Hepatocyte (in vitro differentiated cells): ENCODE measurements around the gene C4orf54. TPM values are rescaled to one million over a fixed set of nuclear protein-coding genes. Genes with fewer than 3 reads are reported as not detected.

Experiments used
- DNase-seq: peaks from one replicate; pipeline ENCODE4 v3.0.0-alpha.2; 2016; ENCODE audit warnings: low spot score
- H2AFZ ChIP-seq: fragments of 200-600 bp; sonication (generic); 2 replicates; pipeline ENCODE4 v1.6.0; 2016; ENCODE audit warnings: antibody characterized with exemption, mild to moderate bottlenecking
- H3K27ac ChIP-seq: fragments of 200-600 bp; sonication (generic); 2 replicates; pipeline ENCODE4 v1.5.1; 2016; ENCODE audit warnings: mild to moderate bottlenecking
- H3K27me3 ChIP-seq: fragments of 200-600 bp; sonication (generic); 2 replicates; pipeline ENCODE4 v1.6.1; 2016
- H3K36me3 ChIP-seq: fragments of 200-600 bp; sonication (generic); replicated peaks from 2 replicates; pipeline ENCODE4 v1.5.1; 2016; ENCODE audit warnings: low read depth; ENCODE audit not compliant: insufficient read depth
- H3K4me1 ChIP-seq: fragments of 200-600 bp; sonication (generic); 2 replicates; pipeline ENCODE4 v1.5.1; 2016; ENCODE audit warnings: mild to moderate bottlenecking, moderate library complexity; ENCODE audit not compliant: insufficient read depth
- H3K4me2 ChIP-seq: fragments of 200-600 bp; sonication (generic); 2 replicates; pipeline ENCODE4 v1.6.0; 2016
- H3K4me3 ChIP-seq: fragments of 200-600 bp; sonication (generic); 2 replicates; pipeline ENCODE4 v1.5.1; 2016; ENCODE audit warnings: mild to moderate bottlenecking
- H3K79me2 ChIP-seq: fragments of 200-600 bp; sonication (generic); 2 replicates; pipeline ENCODE4 v1.6.0; 2017; ENCODE audit warnings: mild to moderate bottlenecking
- H3K9me2 ChIP-seq: fragments of 200-600 bp; sonication (generic); replicated peaks from 2 replicates; pipeline ENCODE4 v1.6.0; 2017; ENCODE audit warnings: mild to moderate bottlenecking; ENCODE audit not compliant: insufficient read depth
- H3K9me3 ChIP-seq: fragments of 200-600 bp; sonication (generic); 2 replicates; pipeline ENCODE4 v1.5.1; 2016; ENCODE audit warnings: low read depth, mild to moderate bottlenecking
- H4K20me1 ChIP-seq: fragments of 200-600 bp; sonication (generic); 2 replicates; pipeline ENCODE4 v1.6.0; 2016; ENCODE audit warnings: mild to moderate bottlenecking; ENCODE audit not compliant: insufficient read depth, poor library complexity, severe bottlenecking
- CTCF ChIP-seq: fragments of 200-600 bp; sonication (generic); IDR thresholded peaks from 2 replicates; pipeline ENCODE4 v1.5.1; 2016; ENCODE audit warnings: antibody characterized with exemption, mild to moderate bottlenecking; ENCODE audit not compliant: poor library complexity
- EZH2 ChIP-seq: fragments of 200-600 bp; sonication (generic); IDR thresholded peaks from 2 replicates; pipeline ENCODE4 v1.6.1; 2016; ENCODE audit warnings: antibody characterized with exemption, mild to moderate bottlenecking, borderline replicate concordance
- EZH2phosphoT487 ChIP-seq: fragments of 200-600 bp; sonication (generic); IDR thresholded peaks from one replicate; pipeline ENCODE4 v1.6.1; 2018; ENCODE audit warnings: antibody characterized with exemption, mild to moderate bottlenecking, low read depth, moderate library complexity; ENCODE audit not compliant: unreplicated experiment, severe bottlenecking
- WGBS: methylation state at CpG from one replicate; pipeline ENCODE4 v1.1.6; 2016; ENCODE audit warnings: low lambda C conversion rate; ENCODE audit errors: missing lambda C conversion rate; 5-methylcytosine and 5-hydroxymethylcytosine counted together
- polyA plus RNA-seq: library from polyadenylated mRNA; unstranded; fragments of >200 nt; fragmentation: Nextera tagmentation; extraction: Ambion mirVana; gene quantifications from 2 replicates; pipeline ENCODE4 v1.2.1, GENCODE V29; 2016
- total RNA-seq: library from RNA; depleted of rRNA; stranded (reverse); fragments of >200 nt; gene quantifications from 2 replicates; pipeline ENCODE4 v1.2.3, GENCODE V29; 2014

Gene C4orf54
- total and polyA plus RNA-seq, 2 experiments from 2014 or later, result 0.07 TPM; not detected in 1

DNA sequence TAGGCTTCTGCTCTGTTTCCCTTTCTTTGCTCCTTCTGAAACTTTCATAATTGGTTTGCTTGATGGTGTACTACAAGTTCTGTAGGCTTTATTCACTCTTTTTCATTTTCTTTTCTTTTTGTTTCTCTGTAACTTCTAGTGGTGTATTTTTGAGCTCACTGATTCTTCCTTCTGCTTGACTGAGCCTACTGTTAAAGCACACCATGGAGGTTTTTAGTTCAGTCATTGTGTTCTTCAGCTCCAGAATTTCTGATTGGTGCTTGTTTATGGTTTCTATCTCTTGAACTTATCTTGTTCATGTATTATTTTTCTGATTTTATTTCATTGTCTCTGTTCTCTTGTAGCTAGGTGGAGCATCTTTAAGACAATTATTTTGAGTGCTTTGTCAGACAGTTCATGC is 33.4 kb upstream of the C4orf54 start:
- no peak for TF ChIP-seq CTCF
- TF ChIP-seq EZH2, result no peak
- TF ChIP-seq EZH2phosphoT487, result no peak
- no peaks in the 10 kb centered on the region for H3K9me2 ChIP-seq
- no peaks in the 10 kb centered on the region for H3K9me3 ChIP-seq
- no peaks in the 10 kb centered on the region for H3K36me3 ChIP-seq
- no peak overlapping the region for H2AFZ ChIP-seq
- no peaks in the 10 kb centered on the region for H3K79me2 ChIP-seq
- no peaks in the 10 kb centered on the region for H4K20me1 ChIP-seq
- no peaks in the 10 kb centered on the region for H3K4me1 ChIP-seq
- no peak for DNase-seq
- no peak overlapping the region for H3K4me2 ChIP-seq
- no peaks in the 10 kb centered on the region for H3K27me3 ChIP-seq
- no peak overlapping the region for H3K27ac ChIP-seq
- no peak overlapping the region for H3K4me3 ChIP-seq

DNA sequence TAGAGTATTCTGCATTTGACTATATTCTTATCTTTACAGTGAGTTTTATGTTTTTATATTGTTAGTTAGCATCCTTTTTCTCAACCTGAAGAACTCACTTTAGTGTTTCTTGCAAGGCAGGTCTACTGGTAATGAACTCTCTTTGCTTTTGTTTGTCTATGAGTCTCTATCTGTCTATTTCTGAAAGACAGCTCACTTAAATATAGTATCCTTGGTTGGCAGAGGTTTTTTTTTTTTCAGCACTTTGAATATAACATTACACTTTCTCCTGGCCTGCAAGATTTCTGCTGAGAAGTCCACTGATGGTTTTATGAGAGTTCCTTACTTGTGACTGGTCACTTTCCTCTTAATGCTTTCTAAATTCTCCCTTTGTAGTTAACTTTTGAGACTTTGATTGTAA is 32.8 kb upstream of the C4orf54 start:
- Histone ChIP-seq H3K9me2 (no peaks in the 10 kb centered on the region), H4K20me1 (no peaks in the 10 kb centered on the region), H3K4me2 (no peak overlapping the region), H3K36me3 (no peaks in the 10 kb centered on the region), H3K27me3 (no peaks in the 10 kb centered on the region), H3K79me2 (no peaks in the 10 kb centered on the region), H3K27ac (no peak overlapping the region), H2AFZ (no peak overlapping the region), H3K4me3 (no peak overlapping the region), H3K9me3 (no peaks in the 10 kb centered on the region), H3K4me1 (no peaks in the 10 kb centered on the region)
- DNase-seq, result no peak
- TF ChIP-seq EZH2, result no peak
- no peak for TF ChIP-seq EZH2phosphoT487
- no peak for TF ChIP-seq CTCF

DNA sequence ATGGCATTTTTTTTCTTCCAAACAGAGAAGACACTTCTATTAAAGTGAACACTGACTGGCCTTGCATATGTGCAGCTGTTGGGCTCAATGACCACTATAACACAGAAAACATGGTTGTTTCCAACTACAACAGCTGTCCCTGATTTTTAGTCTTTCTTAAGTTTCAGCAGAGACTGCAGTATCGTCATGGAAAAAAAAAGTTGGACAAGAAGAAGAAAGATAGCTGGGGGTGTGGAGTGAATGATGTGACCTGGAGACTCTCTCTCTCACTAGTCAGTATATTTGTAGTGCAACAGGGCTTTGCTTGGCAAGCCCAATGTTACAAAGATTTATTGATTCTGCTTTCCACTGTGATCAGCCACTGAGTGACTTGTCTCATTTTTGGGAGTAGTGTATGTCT is 29.5 kb upstream of the C4orf54 start:
- TF ChIP-seq CTCF (no peak), EZH2phosphoT487 (no peak), EZH2 (no peak)
- H3K9me2 ChIP-seq, result no peaks in the 10 kb centered on the region
- WGBS, result 76% methylated on average over 1 of the region's 1 CpG

DNA sequence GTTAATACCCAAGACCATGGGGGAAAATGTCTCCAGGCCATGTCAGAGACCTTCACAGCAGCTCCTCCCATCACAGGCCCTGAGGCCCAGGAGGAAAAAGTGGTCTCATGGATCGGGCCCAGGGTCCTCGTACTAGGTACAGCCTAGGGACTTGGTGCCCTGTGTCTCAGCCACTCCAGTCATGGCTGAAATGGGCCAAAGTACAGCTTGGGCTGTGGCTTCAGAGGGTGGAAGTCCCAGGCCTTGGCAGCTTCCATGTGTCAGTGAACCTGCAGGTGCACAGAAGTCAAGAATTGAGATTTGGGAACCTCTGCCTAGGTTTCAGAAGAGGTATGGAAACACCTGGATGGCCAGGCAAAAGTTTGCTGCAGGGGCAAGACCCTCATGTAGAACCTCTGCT is 27.6 kb upstream of the C4orf54 start:
- H3K4me1 ChIP-seq, result no peaks in the 10 kb centered on the region

More for the DNA sequence above, 29.5 kb upstream of the C4orf54 start:
- H3K4me2 ChIP-seq, result no peak overlapping the region
- no peaks in the 10 kb centered on the region for H3K36me3 ChIP-seq
- no peaks in the 10 kb centered on the region for H3K27me3 ChIP-seq
- H3K4me1 ChIP-seq, result no peaks in the 10 kb centered on the region
- H4K20me1 ChIP-seq, result no peaks in the 10 kb centered on the region
- DNase-seq, result no peak
- no peak overlapping the region for H2AFZ ChIP-seq
- no peaks in the 10 kb centered on the region for H3K79me2 ChIP-seq
- H3K9me3 ChIP-seq, result no peaks in the 10 kb centered on the region
- H3K4me3 ChIP-seq, result no peak overlapping the region
- H3K27ac ChIP-seq, result no peak overlapping the region

More for the DNA sequence above, 27.6 kb upstream of the C4orf54 start:
- TF ChIP-seq EZH2, result no peak
- TF ChIP-seq EZH2phosphoT487, result no peak
- TF ChIP-seq CTCF, result no peak
- H4K20me1 ChIP-seq, result no peaks in the 10 kb centered on the region
- no peaks in the 10 kb centered on the region for H3K9me3 ChIP-seq
- H3K9me2 ChIP-seq, result no peaks in the 10 kb centered on the region
- no peak for DNase-seq
- 95% methylated on average over 2 of the region's 2 CpGs for WGBS
- H3K4me2 ChIP-seq, result no peak overlapping the region
- no peaks in the 10 kb centered on the region for H3K79me2 ChIP-seq
- H3K27me3 ChIP-seq, result no peaks in the 10 kb centered on the region
- no peak overlapping the region for H2AFZ ChIP-seq
- H3K36me3 ChIP-seq, result no peaks in the 10 kb centered on the region
- no peak overlapping the region for H3K27ac ChIP-seq
- H3K4me3 ChIP-seq, result no peak overlapping the region
